ENCODE measurements around the gene YES1. TPM values are rescaled to one million over a fixed set of nuclear protein-coding genes. Genes with fewer than 3 reads are reported as not detected.

The YES1 gene
- total and polyA plus RNA-seq, 2 of the 8 experiments (the other 6 are each of a cell fraction or from before 2014, with no cell fraction given), result 14.8 to 94.3 TPM

DNA sequence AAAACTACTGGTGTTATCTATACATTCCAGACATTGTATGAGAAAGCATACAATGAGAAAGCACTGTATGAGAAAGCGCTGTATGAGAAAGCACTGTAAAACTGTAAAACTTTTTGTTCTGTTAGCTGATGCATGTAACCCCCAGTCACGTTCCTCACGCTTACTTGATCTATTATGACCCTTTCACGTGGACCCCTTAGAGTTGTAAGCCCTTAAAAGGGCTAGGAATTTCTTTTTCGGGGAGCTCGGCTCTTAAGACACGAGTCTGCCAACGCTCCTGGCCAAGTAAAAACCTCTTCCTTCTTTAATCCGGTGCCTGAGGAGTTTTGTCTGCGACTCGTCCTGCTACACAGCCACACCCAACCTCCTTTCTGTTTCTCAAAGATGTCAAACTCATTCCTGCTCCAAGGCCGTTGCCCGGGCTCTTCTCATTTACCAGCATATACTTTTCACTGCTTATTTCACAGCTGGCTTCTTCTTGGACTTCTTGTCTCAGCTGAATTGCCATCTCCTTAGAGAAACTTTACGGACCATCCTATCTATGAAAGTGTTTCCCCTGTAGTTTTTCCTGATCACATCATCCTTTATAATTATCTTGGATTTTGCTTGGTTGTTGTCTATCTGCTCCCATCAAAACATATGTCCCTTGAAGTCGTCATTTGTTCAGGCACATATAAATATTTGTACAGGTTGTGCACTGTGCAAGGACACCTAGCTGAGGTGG lies 29.8 kb upstream of the YES1 start:
- H3K27ac ChIP-seq (ENCODE audit: low read depth, low read length), result no peak overlapping the region
- no peak for DNase-seq (ENCODE audit: low read depth in 1 of 2, low spot score in 2 of 2)
- no peak overlapping the region for H4K8ac ChIP-seq (ENCODE audit: extremely low read depth, insufficient read depth, low read length)
- H2AK5ac ChIP-seq (ENCODE audit: low read depth, low read length), result no peak overlapping the region
- no peak for FAIRE-seq
- H4K91ac ChIP-seq (replicated peaks; ENCODE audit: insufficient read length, low read length), result no peak overlapping the region
- H3K4me1 ChIP-seq (replicated peaks in 1 of 4; ENCODE audit: control insufficient read depth in 3 of 4, insufficient read depth in 4 of 4, low read length in 3 of 4), result no peaks in the 10 kb centered on the region
- H3K27me3 ChIP-seq (replicated peaks in 1 of 4; ENCODE audit: control insufficient read depth in 3 of 4, extremely low read depth in 1 of 4, insufficient read depth in 3 of 4, low read length in 3 of 4), result peaks cover 19 to 47% (median 40%) of the 10 kb centered on the region in 4 experiments
- ChIA-PET CTCF (ENCODE audit: partially characterized antibody) (interaction anchor here (0.6 to 4.7 kb wide), 8 partner anchors 10 to 1423 kb away, joined by 3 to 45 read pairs (median 6); partner anchors contain the start of gene ENOSF1), POLR2A (ENCODE audit: partially characterized antibody) (no interaction called here)
- H2BK20ac ChIP-seq (ENCODE audit: low read length), result no peak overlapping the region
- no peak overlapping the region for H2BK120ac ChIP-seq (replicated peaks; ENCODE audit: low read depth, low read length)
- H3K4me3 ChIP-seq (ENCODE audit: extremely low read depth in 1 of 4, insufficient read depth in 2 of 4, low read depth in 3 of 4, low read length in 4 of 4), result no peak overlapping the region
- no peak overlapping the region for H2AFZ ChIP-seq (ENCODE audit: low read length)
- no peak overlapping the region for H2BK12ac ChIP-seq (ENCODE audit: low read depth, low read length)
- H3K4me2 ChIP-seq (ENCODE audit: insufficient read depth in 1 of 2, low read depth in 2 of 2, low read length in 2 of 2), result no peak overlapping the region
- no peak overlapping the region for H3K23ac ChIP-seq (ENCODE audit: insufficient read length)
- no peaks in the 10 kb centered on the region for H3K23me2 ChIP-seq (ENCODE audit: low read depth, low read length)
- H2BK5ac ChIP-seq (ENCODE audit: low read depth, low read length), result no peak overlapping the region
- no peak overlapping the region for H4K5ac ChIP-seq (ENCODE audit: insufficient read length, low read depth, low read length)
- H3K9me3 ChIP-seq (ENCODE audit: insufficient read depth in 2 of 2, low read depth in 1 of 2, low read length in 1 of 2), result no peaks in the 10 kb centered on the region
- H3K14ac ChIP-seq (ENCODE audit: insufficient read length), result no peak overlapping the region
- H3K18ac ChIP-seq (ENCODE audit: extremely low read depth, low read length), result no peak overlapping the region
- no peak overlapping the region for H3K4ac ChIP-seq (replicated peaks; ENCODE audit: insufficient read length, low read depth, low read length)
- WGBS, 2 experiments (ENCODE audit: extremely low coverage in 1 of 2, insufficient coverage in 1 of 2, insufficient read length in 1 of 2, insufficient replicate concordance in 2 of 2, low coverage in 1 of 2, low lambda C conversion rate in 2 of 2, missing lambda C conversion rate in 1 of 2), result 78% methylated on average over 15 of the region's 15 CpGs; no CpG with 5 or more reads in 1 of the 2 experiments
- H3K56ac ChIP-seq (replicated peaks; ENCODE audit: insufficient read length, low read depth, low read length), result no peak overlapping the region
- H3K9ac ChIP-seq (replicated peaks in 1 of 4; ENCODE audit: extremely low read depth in 1 of 4, low read depth in 3 of 4, low read length in 3 of 4), result no peak overlapping the region
- no peaks in the 10 kb centered on the region for H3K36me3 ChIP-seq (ENCODE audit: control insufficient read depth in 2 of 4, insufficient read depth in 4 of 4, low read length in 3 of 4)
- H3K79me2 ChIP-seq (ENCODE audit: control insufficient read depth in 1 of 2, insufficient read depth in 2 of 2, low read length in 2 of 2), result no peaks in the 10 kb centered on the region
- no peaks in the 10 kb centered on the region for H3K79me1 ChIP-seq (ENCODE audit: low read depth, low read length)
- TF ChIP-seq SIN3A (conservative IDR thresholded peaks at IDR 0.05 in 1 of 2, IDR thresholded peaks at IDR 0.05 in 1 of 2; ENCODE audit: low read depth in 1 of 2, low read length in 2 of 2), result no peak
- no peak for TF ChIP-seq NRF1 (IDR thresholded peaks at IDR 0.05; ENCODE audit: low read depth, low read length)
- no peak for TF ChIP-seq KDM4A (IDR thresholded peaks at IDR 0.05; ENCODE audit: low read depth, low read length, severe bottlenecking)
- no peak for TF ChIP-seq EP300 (IDR thresholded peaks at IDR 0.05; ENCODE audit: borderline replicate concordance in 1 of 2, low read depth in 2 of 2, low read length in 2 of 2)
- no peak for TF ChIP-seq RXRA (IDR thresholded peaks at IDR 0.05; ENCODE audit: insufficient read depth, low read depth, low read length)
- no peak for TF ChIP-seq TCF12 (IDR thresholded peaks at IDR 0.05; ENCODE audit: low read depth, low read length)
- TF ChIP-seq SIX5 (IDR thresholded peaks at IDR 0.05; ENCODE audit: low read depth, low read length), result no peak
- no peak for TF ChIP-seq CTBP2 (IDR thresholded peaks at IDR 0.05; ENCODE audit: borderline replicate concordance, insufficient read depth, insufficient read length, low read length)
- H2BK15ac ChIP-seq (ENCODE audit: low read length), result no peak overlapping the region
- H4K20me1 ChIP-seq (replicated peaks in 1 of 2; ENCODE audit: control insufficient read depth in 1 of 2, insufficient read depth in 2 of 2, low read length in 2 of 2), result peaks cover 0 to 4% of the 10 kb centered on the region in 2 experiments
